Fibroblast of skin of back (primary cell): Measurements from ENCODE around the gene VAMP5.
"Not testable (repeated sequence)": the region's sequence is repeated elsewhere in the genome, so short reads cannot be mapped to it uniquely, and the experiment has no call there.

Experiments
- DNase-seq: peaks from one replicate; pipeline ENCODE4 v3.0.0-alpha.2; 2013

Gene VAMP5

GRCh38 chr2:85601771-85602475 is 17.7 kb downstream of the VAMP5 start:
- peak; percentile 26 for DNase-seq

GRCh38 chr2:85602476-85603234 is 18.4 kb downstream of the VAMP5 start, which contains the start of gene TMEM150A:
Gene TMEM150A (minus strand): TSS chr2:85602698. CDS start chr2:85601948, 750 bp downstream.
- peak; percentile 92 for DNase-seq

- DNase-seq, result not testable (repeated sequence)
These were observed 19.9 kb downstream of the VAMP5 start for GRCh38 chr2:85604133-85604444.

- no peak for DNase-seq
These were observed 20.5 kb downstream of the VAMP5 start for GRCh38 chr2:85604568-85605339.

GRCh38 chr2:85605406-85606115 is 21.3 kb downstream of the VAMP5 start:
- DNase-seq, result peak; percentile 95

- DNase-seq, result no peak
These were observed 21.9 kb downstream of the VAMP5 start for GRCh38 chr2:85606116-85606455.

GRCh38 chr2:85607268-85608215 is 23.3 kb downstream of the VAMP5 start:
- DNase-seq, result no peak

GRCh38 chr2:85611217-85611704 is 27.0 kb downstream of the VAMP5 start:
- DNase-seq, result no peak

GRCh38 chr2:85611705-85612587 is 27.7 kb downstream of the VAMP5 start, which contains the start of gene C2orf68:
Gene C2orf68 (minus strand): TSS chr2:85612066. CDS start chr2:85611984, 82 bp downstream.
- peak; percentile 90 for DNase-seq

GRCh38 chr2:85613717-85614515 is 29.7 kb downstream of the VAMP5 start:
- no peak for DNase-seq

GRCh38 chr2:85614757-85615156 is 30.5 kb downstream of the VAMP5 start:
- not testable (repeated sequence) for DNase-seq

- no peak for DNase-seq
These were observed 31.1 kb downstream of the VAMP5 start for GRCh38 chr2:85615413-85615728.

- DNase-seq, result not testable (repeated sequence)
These were observed 33.5 kb downstream of the VAMP5 start for GRCh38 chr2:85617723-85618122.

- no peak for DNase-seq
These were observed 35.4 kb downstream of the VAMP5 start for GRCh38 chr2:85619617-85620016.

- DNase-seq, result no peak
These were observed 37.1 kb downstream of the VAMP5 start for GRCh38 chr2:85621338-85621737.

GRCh38 chr2:85623991-85624390 is 39.8 kb downstream of the VAMP5 start:
- DNase-seq, result no peak

GRCh38 chr2:85628658-85629057 is 44.4 kb downstream of the VAMP5 start:
- no peak for DNase-seq

- no peak for DNase-seq
These were observed 47.1 kb downstream of the VAMP5 start for GRCh38 chr2:85631316-85631715.

- DNase-seq, result no peak
These were observed 50.8 kb downstream of the VAMP5 start for GRCh38 chr2:85635011-85635410.

GRCh38 chr2:85635636-85636035 is 51.4 kb downstream of the VAMP5 start:
- DNase-seq, result no peak
